K562 (cell line): ENCODE results near the gene PGM2. TPM values are rescaled to one million over a fixed set of nuclear protein-coding genes. Genes with fewer than 3 reads are reported as not detected.

ENCODE experiments used
- ATAC-seq: fragments of 200-7000 bp; cut with Tn5 transposase; 3 replicates; pipeline ENCODE4 v1.9.1; 2020; ENCODE audit warnings: moderate library complexity
- BruUV-seq: library from RNA; stranded (reverse); fragments of 400-500 nt; replicated peaks from 2 replicates; lab custom pipeline; 2021; lab: Mats Ljungman, UMichigan
- CTCF ChIA-PET: fragments of 300-600 bp; formaldehyde crosslinking; extraction: SDS; loops from one replicate; lab custom pipeline; 2021; ENCODE audit warnings: low intra/inter-chr PET ratio; lab: Yijun Ruan, JAX
- POLR2A ChIA-PET: fragments of 300-600, 350-650 bp; sonication (Branson Sonifier 250); formaldehyde crosslinking; extraction: SDS; loops from one replicate; lab custom pipeline; 2021; ENCODE audit warnings: antibody characterized with exemption, inconsistent platforms; lab: Yijun Ruan, JAX
- DNase-seq, 4 experiments: peaks; one replicate each; pipeline versions ENCODE4 v3.0.0 to v3.0.0-alpha.2; 2011 to 2018; ENCODE audit warnings: low spot score in 3 of 4, mixed read lengths in 3 of 4; ENCODE audit errors: extremely low read depth in 1 of 4
- FAIRE-seq: peaks from 2 replicates; lab custom pipeline; 2011; peaks lifted over from hg19 to GRCh38; lab: Jason Lieb, UNC
- H2AFZ ChIP-seq: 2 replicates; pipeline ENCODE4 v1.6.0; 2011; ENCODE audit warnings: low read depth, low read length, control low read depth, inconsistent platforms
- H3K27ac ChIP-seq: fragments of 200-600 bp; 3 replicates; pipeline ENCODE4 v1.8.0; 2011; ENCODE audit warnings: low read depth, mild to moderate bottlenecking, control low read depth, inconsistent platforms, low read length, moderate library complexity, mixed read lengths; ENCODE audit errors: extremely low read depth
- H3K27me3 ChIP-seq, 2 experiments: fragments of 300-600 bp in 1 of 2; 2 replicates in 1 of 2; 3 replicates in 1 of 2; pipeline versions ENCODE4 v1.6.0 to v1.8.0; 2011; ENCODE audit warnings: inconsistent platforms in 2 of 2, low read length in 2 of 2, mild to moderate bottlenecking in 1 of 2, mixed read lengths in 1 of 2, moderate library complexity in 1 of 2; ENCODE audit not compliant: control insufficient read depth in 2 of 2, insufficient read depth in 2 of 2
- H3K36me3 ChIP-seq: fragments of 300-600 bp; 3 replicates; pipeline ENCODE4 v1.8.0; 2011; ENCODE audit warnings: mild to moderate bottlenecking, low read length, inconsistent platforms; ENCODE audit not compliant: control insufficient read depth, insufficient read depth
- H3K4me1 ChIP-seq, 2 experiments: fragments of 200-600 bp in 1 of 2; replicated peaks in 1 of 2; 2 replicates in 1 of 2; 3 replicates in 1 of 2; pipeline versions ENCODE4 v1.5.1 to v1.8.0; 2011; ENCODE audit warnings: inconsistent platforms in 2 of 2, low read length in 2 of 2, mild to moderate bottlenecking in 1 of 2, mixed read lengths in 1 of 2, moderate library complexity in 1 of 2; ENCODE audit not compliant: control insufficient read depth in 2 of 2, insufficient read depth in 2 of 2
- H3K4me2 ChIP-seq: 2 replicates; pipeline ENCODE4 v1.6.1; 2011; ENCODE audit warnings: low read length, control low read depth, inconsistent platforms, mixed read lengths; ENCODE audit not compliant: insufficient read depth
- H3K4me3 ChIP-seq: fragments of 200-600 bp; sonication (generic), shearing (Covaris generic); 2 replicates; pipeline ENCODE4 v1.5.1; 2016; ENCODE audit warnings: control low read depth, inconsistent platforms
- H3K79me2 ChIP-seq: fragments of 200-600 bp; 3 replicates; pipeline ENCODE4 v1.8.0; 2011; ENCODE audit warnings: low read length, inconsistent platforms; ENCODE audit not compliant: control insufficient read depth, insufficient read depth
- H3K9ac ChIP-seq, 2 experiments: 2 replicates each; pipeline versions ENCODE4 v1.6.0 to v1.6.1; 2011; ENCODE audit warnings: low read depth in 2 of 2, low read length in 2 of 2, control low read depth in 1 of 2, inconsistent platforms in 1 of 2, mild to moderate bottlenecking in 1 of 2, mixed read lengths in 1 of 2; ENCODE audit not compliant: insufficient read depth in 1 of 2
- H3K9me1 ChIP-seq: one replicate; pipeline ENCODE4 v1.6.0; 2011; ENCODE audit warnings: inconsistent platforms, mild to moderate bottlenecking, low read length, moderate library complexity; ENCODE audit not compliant: control insufficient read depth, insufficient read depth
- H3K9me3 ChIP-seq: replicated peaks from 2 replicates; pipeline ENCODE4 v1.5.1; 2011; ENCODE audit warnings: low read depth, low read length, inconsistent platforms; ENCODE audit not compliant: control insufficient read depth, insufficient read depth
- H4K20me1 ChIP-seq: replicated peaks from 2 replicates; pipeline ENCODE4 v1.6.1; 2011; ENCODE audit warnings: low read length, inconsistent platforms, mixed read lengths; ENCODE audit not compliant: control insufficient read depth, insufficient read depth
- CC2D1A ChIP-seq: fragments of 450-650 bp; IDR thresholded peaks from 2 replicates; pipeline ENCODE4 v1.6.1; 2017; ENCODE audit warnings: mild to moderate bottlenecking
- ELF2 ChIP-seq: fragments of 250-450 bp; sonication (Bioruptor Pico); IDR thresholded peaks from 2 replicates; pipeline ENCODE4 v1.5.0; 2021; ENCODE audit warnings: mild to moderate bottlenecking
- ETV5 ChIP-seq: sonication (generic); formaldehyde crosslinking; IDR thresholded peaks from 2 replicates; pipeline ENCODE4 v1.4.0; 2020; ENCODE audit warnings: low read depth, mild to moderate bottlenecking, missing genetic modification reagents
- GATAD2B ChIP-seq: fragments of 450-650 bp; IDR thresholded peaks from 2 replicates; pipeline ENCODE4 v1.6.1; 2017; ENCODE audit warnings: mild to moderate bottlenecking, borderline replicate concordance
- MTA3 ChIP-seq: fragments of 450-650 bp; formaldehyde crosslinking; IDR thresholded peaks from 2 replicates; pipeline ENCODE4 v1.6.1; 2017; ENCODE audit warnings: mild to moderate bottlenecking, borderline replicate concordance
- NFRKB ChIP-seq: fragments of 450-650 bp; IDR thresholded peaks from 2 replicates; pipeline ENCODE4 v1.6.1; 2016; ENCODE audit warnings: low read depth
- PML ChIP-seq: IDR thresholded peaks from 2 replicates; pipeline ENCODE4 v1.6.1; 2012; ENCODE audit warnings: low read length, inconsistent platforms
- ZNF133 ChIP-seq: fragments of 250-450 bp; sonication (Bioruptor Pico); IDR thresholded peaks from 2 replicates; pipeline ENCODE4 v1.4.0; 2020; ENCODE audit warnings: mild to moderate bottlenecking
- ZNF444 ChIP-seq: fragments of 250-450 bp; sonication (Bioruptor Pico); IDR thresholded peaks from 2 replicates; pipeline ENCODE4 v1.4.0; 2020; ENCODE audit warnings: mild to moderate bottlenecking, moderate library complexity
- WGBS: fragments of 100-300 bp; shearing (Covaris generic); methylation state at CpG from one replicate; pipeline ENCODE4 v1.1.6; 2016; ENCODE audit warnings: low coverage, mixed read lengths; ENCODE audit not compliant: insufficient coverage; ENCODE audit errors: missing lambda C conversion rate; 5-methylcytosine and 5-hydroxymethylcytosine counted together
- in situ Hi-C: fragments of 300-500 bp; cut with MboI; formaldehyde crosslinking; loops from 4 replicates; pipeline ENCODE4 v1.15.0; 2018; ENCODE audit warnings: inconsistent platforms, mixed read lengths
- intact Hi-C: fragments of 100-400 bp; cut with micrococcal nuclease; formaldehyde crosslinking; loops from 2 replicates; pipeline ENCODE4 v1.14.2; 2022
- polyA plus RNA-seq, 8 experiments: library from polyadenylated mRNA; depleted of rRNA in 4 of 8; stranded (reverse) in 5 of 8; unstranded in 3 of 8; fragments of >200 nt; fragmentation: Nextera tagmentation in 2 of 8; fragmentation: Illumina TruSeq in 1 of 8; extraction: Ambion mirVana in 2 of 8; extraction: Trizol in 1 of 8; gene quantifications; 2 replicates each; pipeline versions ENCODE4 v1.2.1 to v1.2.3, GENCODE V29; 2011 to 2014; ENCODE audit warnings: inconsistent platforms in 1 of 8, missing spikeins in 1 of 8
- total RNA-seq, 7 experiments: library from RNA; depleted of rRNA in 6 of 7; stranded (reverse); fragments of >200 nt in 6 of 7; fragmentation: Illumina TruSeq in 2 of 7; extraction: Trizol in 2 of 7; gene quantifications; 2 replicates each; pipeline versions ENCODE4 v1.2.1 to v1.2.3, GENCODE V29; 2011 to 2021; ENCODE audit warnings: low replicate concordance in 1 of 7
- TF ChIP-seq, protein P1 (sequence below): fragments of 450-650 bp; IDR thresholded peaks from one replicate; pipeline ENCODE4 v1.6.1; 2018; ENCODE audit warnings: mild to moderate bottlenecking, moderate library complexity; ENCODE audit not compliant: partially characterized antibody

Gene PGM2
- total and polyA plus RNA-seq, 9 of the 15 experiments (the other 6 are each of a cell fraction or from before 2014, with no cell fraction given) = 15.2 to 77.3 (median 51.4) TPM

DNA sequence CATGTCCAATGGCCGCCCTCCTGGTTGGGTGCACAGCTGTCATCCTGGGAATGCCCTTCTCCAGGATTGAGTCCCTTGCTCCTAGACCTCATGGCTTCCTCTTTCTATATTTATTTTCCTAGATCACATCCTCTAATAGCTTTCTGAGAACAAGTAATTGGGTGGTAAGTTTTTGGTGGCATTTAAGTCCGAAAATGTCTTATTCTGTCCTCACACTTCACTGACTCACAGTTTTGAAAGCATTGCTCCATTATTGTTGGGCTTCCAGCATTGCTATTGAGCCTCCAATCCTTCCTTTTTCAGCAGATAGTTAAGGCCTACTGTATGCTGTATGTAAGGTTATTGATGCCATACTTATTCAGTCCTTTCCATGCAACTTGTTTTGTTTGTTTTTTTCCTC, 25.9 kb downstream of the PGM2 start:
- Histone ChIP-seq H3K27ac (no peak overlapping the region), H3K4me3 (no peak overlapping the region), H3K9ac (no peak overlapping the region), H3K4me2 (no peak overlapping the region), H3K27me3 (no peaks in the 10 kb centered on the region), H2AFZ (no peak overlapping the region), H3K36me3 (peaks cover 62% of the 10 kb centered on the region; the same call in 2 of the 3 replicates), H4K20me1 (no peaks in the 10 kb centered on the region), H3K9me3 (no peaks in the 10 kb centered on the region), H3K9me1 (no peaks in the 10 kb centered on the region), H3K4me1 (no peaks in the 10 kb centered on the region), H3K79me2 (no peaks in the 10 kb centered on the region)
- POLR2A ChIA-PET = interaction anchor here (1.4 to 1.9 kb wide), 2 partner anchors 9 to 21 kb away, joined by 3 to 6 read pairs; no protein-coding TSS in a partner anchor
- CTCF ChIA-PET = no interaction called here
- TF ChIP-seq, protein P1, sequence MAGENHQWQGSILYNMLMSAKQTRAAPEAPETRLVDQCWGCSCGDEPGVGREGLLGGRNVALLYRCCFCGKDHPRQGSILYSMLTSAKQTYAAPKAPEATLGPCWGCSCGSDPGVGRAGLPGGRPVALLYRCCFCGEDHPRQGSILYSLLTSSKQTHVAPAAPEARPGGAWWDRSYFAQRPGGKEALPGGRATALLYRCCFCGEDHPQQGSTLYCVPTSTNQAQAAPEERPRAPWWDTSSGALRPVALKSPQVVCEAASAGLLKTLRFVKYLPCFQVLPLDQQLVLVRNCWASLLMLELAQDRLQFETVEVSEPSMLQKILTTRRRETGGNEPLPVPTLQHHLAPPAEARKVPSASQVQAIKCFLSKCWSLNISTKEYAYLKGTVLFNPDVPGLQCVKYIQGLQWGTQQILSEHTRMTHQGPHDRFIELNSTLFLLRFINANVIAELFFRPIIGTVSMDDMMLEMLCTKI = no peak
- TF ChIP-seq NFRKB = no peak
- no peak for TF ChIP-seq ELF2 (CRISPR knock-in tag)
- TF ChIP-seq GATAD2B = no peak
- no peak for TF ChIP-seq ZNF444
- TF ChIP-seq ETV5 (CRISPR knock-in tag) = no peak
- TF ChIP-seq ZNF133 = no peak
- no peak for TF ChIP-seq MTA3
- TF ChIP-seq PML = no peak
- TF ChIP-seq CC2D1A = no peak
- FAIRE-seq (no peak), ATAC-seq (no peak), DNase-seq (no peak)
- in situ Hi-C loops = no loop called here
- 72% methylated on average over 2 of the region's 2 CpGs for WGBS
- intact Hi-C loops = no loop called here
- no TSS peak for BruUV-seq
